PC-9 (cell line): Measurements from ENCODE around the gene KCNH2. TPM values are rescaled to one million over a fixed set of nuclear protein-coding genes. Genes with fewer than 3 reads are reported as not detected.

Source experiments
- BruUV-seq: library from RNA; stranded (reverse); fragments of 400-500 nt; replicated peaks from 2 replicates; lab custom pipeline; 2021; lab: Mats Ljungman, UMichigan
- CTCF ChIA-PET: fragments of 300-600 bp; sonication (Branson Sonifier 250); formaldehyde crosslinking; loops from one replicate; lab custom pipeline; 2022; ENCODE audit warnings: antibody characterized with exemption; lab: Charles Lee
- POLR2A ChIA-PET: fragments of 300-600 bp; sonication (Branson Sonifier 250); formaldehyde crosslinking; loops from one replicate; lab custom pipeline; 2022; ENCODE audit warnings: antibody characterized with exemption; ENCODE audit not compliant: unreplicated experiment; lab: Charles Lee
- DNase-seq, 2 experiments: peaks; one replicate each; pipeline versions ENCODE4 v3.0.0 to v3.0.0-alpha.2; 2015 to 2022; ENCODE audit warnings: mixed read lengths in 1 of 2
- H2AFZ ChIP-seq: fragments of 200-600 bp; sonication (generic); 2 replicates; pipeline ENCODE4 v1.8.1; 2017; ENCODE audit warnings: antibody characterized with exemption
- H3F3A ChIP-seq: fragments of 200-600 bp; sonication (generic); 2 replicates; pipeline ENCODE4 v1.8.1; 2017; ENCODE audit warnings: antibody characterized with exemption, mild to moderate bottlenecking, low read depth; ENCODE audit not compliant: insufficient read depth
- H3K27ac ChIP-seq: fragments of 200-600 bp; sonication (generic); 2 replicates; pipeline ENCODE4 v1.6.1; 2016; ENCODE audit warnings: mixed run types
- H3K27me3 ChIP-seq: fragments of 200-600 bp; sonication (generic); 2 replicates; pipeline ENCODE4 v1.6.1; 2016; ENCODE audit warnings: low read depth, mixed run types; ENCODE audit not compliant: insufficient read depth
- H3K36me3 ChIP-seq: fragments of 200-600 bp; sonication (generic); 2 replicates; pipeline ENCODE4 v1.6.1; 2016; ENCODE audit warnings: low read depth, mixed run types
- H3K4me1 ChIP-seq: fragments of 200-600 bp; sonication (generic); replicated peaks from 2 replicates; pipeline ENCODE4 v1.6.1; 2016; ENCODE audit warnings: mixed run types; ENCODE audit not compliant: insufficient read depth
- H3K4me2 ChIP-seq: fragments of 200-600 bp; sonication (generic); 2 replicates; pipeline ENCODE4 v1.6.1; 2017; ENCODE audit warnings: mixed run types
- H3K4me3 ChIP-seq: fragments of 200-600 bp; sonication (generic); 2 replicates; pipeline ENCODE4 v1.6.1; 2016; ENCODE audit warnings: mixed run types
- H3K79me2 ChIP-seq: fragments of 200-600 bp; sonication (generic); 2 replicates; pipeline ENCODE4 v1.6.1; 2017; ENCODE audit warnings: low read depth, mixed run types
- H3K9me2 ChIP-seq: fragments of 200-600 bp; sonication (generic); 2 replicates; pipeline ENCODE4 v1.8.1; 2017; ENCODE audit warnings: mild to moderate bottlenecking; ENCODE audit not compliant: insufficient read depth
- H3K9me3 ChIP-seq: fragments of 200-600 bp; sonication (generic); 2 replicates; pipeline ENCODE4 v1.8.1; 2016; ENCODE audit warnings: low read depth; ENCODE audit not compliant: insufficient read depth
- H4K20me1 ChIP-seq: fragments of 200-600 bp; sonication (generic); 2 replicates; pipeline ENCODE4 v1.8.1; 2017; ENCODE audit not compliant: insufficient read depth
- CTCF ChIP-seq: fragments of 200-600 bp; sonication (generic); conservative IDR thresholded peaks from 2 replicates; pipeline ENCODE4 v1.6.1; 2017; ENCODE audit warnings: mixed run types, antibody characterized with exemption, mild to moderate bottlenecking, moderate library complexity
- EZH2 ChIP-seq: fragments of 200-600 bp; sonication (generic); IDR thresholded peaks from 2 replicates; pipeline ENCODE4 v1.8.0; 2017; ENCODE audit warnings: antibody characterized with exemption, low read depth
- intact Hi-C: fragments of 100-400 bp; cut with micrococcal nuclease; formaldehyde crosslinking; loops from one replicate; pipeline ENCODE4 v1.10.0; 2022; ENCODE audit not compliant: unreplicated experiment
- total RNA-seq: library from RNA; stranded (reverse); gene quantifications from 2 replicates; pipeline ENCODE4 v1.2.3, GENCODE V29; 2021

KCNH2 gene
- total RNA-seq, 1 experiment from 2014 or later: 1.5 TPM

GRCh38 chr7:150999001-150999400, 20.9 kb upstream of the KCNH2 start:
- H3K9me3 ChIP-seq: no peaks in the 10 kb centered on the region
- intact Hi-C loops: no loop called here
- peaks cover 20% of the 10 kb centered on the region for H3F3A ChIP-seq
- H3K4me3 ChIP-seq: no peak overlapping the region
- H3K27me3 ChIP-seq: peaks cover 11% of the 10 kb centered on the region; the same call in 1 of the 2 replicates
- no peak overlapping the region for H2AFZ ChIP-seq
- no TSS peak for BruUV-seq
- DNase-seq: peak in 1 of 2 experiments; percentile 31
- no peaks in the 10 kb centered on the region for H3K9me2 ChIP-seq
- H3K4me2 ChIP-seq: no peak overlapping the region
- no peak overlapping the region for H3K27ac ChIP-seq
- no peaks in the 10 kb centered on the region for H3K79me2 ChIP-seq
- TF ChIP-seq CTCF (no peak), EZH2 (no peak)
- POLR2A ChIA-PET: no interaction called here
- H3K36me3 ChIP-seq: no peaks in the 10 kb centered on the region
- H4K20me1 ChIP-seq: no peaks in the 10 kb centered on the region
- peaks cover 10% of the 10 kb centered on the region for H3K4me1 ChIP-seq
- CTCF ChIA-PET: no interaction called here

GRCh38 chr7:150998341-150998740, 20.2 kb upstream of the KCNH2 start:
- peaks cover 11% of the 10 kb centered on the region; the same call in 1 of the 2 replicates for H3K27me3 ChIP-seq
- no peaks in the 10 kb centered on the region for H3K79me2 ChIP-seq
- POLR2A ChIA-PET: no interaction called here
- peak in 1 of 2 experiments; percentile 1 for DNase-seq
- no peaks in the 10 kb centered on the region for H4K20me1 ChIP-seq
- H3K4me3 ChIP-seq: no peak overlapping the region
- peaks cover 3% of the 10 kb centered on the region for H3K4me1 ChIP-seq
- H3K4me2 ChIP-seq: no peak overlapping the region
- CTCF ChIA-PET: no interaction called here
- no peak overlapping the region for H2AFZ ChIP-seq
- H3K9me3 ChIP-seq: no peaks in the 10 kb centered on the region
- TF ChIP-seq EZH2: no peak
- no peak for TF ChIP-seq CTCF
- no TSS peak for BruUV-seq
- H3K9me2 ChIP-seq: no peaks in the 10 kb centered on the region
- H3K27ac ChIP-seq: no peak overlapping the region
- intact Hi-C loops: no loop called here
- peaks cover 13% of the 10 kb centered on the region for H3F3A ChIP-seq
- H3K36me3 ChIP-seq: no peaks in the 10 kb centered on the region

GRCh38 chr7:150997817-150998216, 19.7 kb upstream of the KCNH2 start:
- ChIA-PET POLR2A (interaction anchor here (0.7 kb wide), 1 partner anchor 108 kb away, joined by 5 read pairs; no protein-coding TSS in a partner anchor), CTCF (no interaction called here)
- Histone ChIP-seq H3F3A (peaks cover 8% of the 10 kb centered on the region; the same call in 1 of the 2 replicates), H3K4me3 (no peak overlapping the region), H3K4me2 (no peak overlapping the region), H3K79me2 (no peaks in the 10 kb centered on the region), H3K4me1 (no peaks in the 10 kb centered on the region), H3K9me2 (no peaks in the 10 kb centered on the region), H3K36me3 (no peaks in the 10 kb centered on the region), H3K27ac (no peak overlapping the region), H4K20me1 (no peaks in the 10 kb centered on the region), H2AFZ (no peak overlapping the region), H3K27me3 (peaks cover 11% of the 10 kb centered on the region; the same call in 1 of the 2 replicates), H3K9me3 (no peaks in the 10 kb centered on the region)
- BruUV-seq: no TSS peak
- intact Hi-C loops: no loop called here
- no peak for DNase-seq
- TF ChIP-seq EZH2 (no peak), CTCF (no peak)
